Endothelial cell of umbilical vein (primary cell): ENCODE measurements around the gene CSF2. TPM values are rescaled to one million over a fixed set of nuclear protein-coding genes. Genes with fewer than 3 reads are reported as not detected.

Experiments
- BruUV-seq: library from RNA; stranded (reverse); fragments of 400-500 nt; replicated peaks from 2 replicates; lab custom pipeline; 2021; lab: Mats Ljungman, UMichigan
- CTCF ChIA-PET: fragments of 300-600, 350-600 bp; sonication (Branson Sonifier 250); formaldehyde crosslinking; loops from one replicate; lab custom pipeline; 2021; ENCODE audit warnings: antibody characterized with exemption, inconsistent platforms; lab: Charles Lee
- POLR2A ChIA-PET: fragments of 300-600, 350-600 bp; sonication (Branson Sonifier 250); formaldehyde crosslinking; loops from one replicate; lab custom pipeline; 2021; ENCODE audit warnings: antibody characterized with exemption, inconsistent platforms; lab: Charles Lee
- DNase-seq: peaks from one replicate; pipeline ENCODE4 v3.0.0-alpha.2; 2011; ENCODE audit warnings: low read depth, low spot score
- FAIRE-seq: peaks from 2 replicates; lab custom pipeline; 2011; peaks lifted over from hg19 to GRCh38; lab: Jason Lieb, UNC
- H2AFZ ChIP-seq: 2 replicates; pipeline ENCODE4 v1.6.0; 2012; ENCODE audit warnings: low read depth, low read length, control low read depth, inconsistent platforms
- H3K27ac ChIP-seq: 2 replicates; pipeline ENCODE4 v1.5.1; 2011; ENCODE audit warnings: low read depth, mild to moderate bottlenecking, control low read depth, low read length, moderate library complexity; ENCODE audit not compliant: insufficient read depth
- H3K27me3 ChIP-seq, 2 experiments: 2 replicates each; pipeline versions ENCODE4 v1.6.0 to v1.6.1; 2011; ENCODE audit warnings: low read length in 2 of 2, mixed read lengths in 1 of 2; ENCODE audit not compliant: control insufficient read depth in 2 of 2, insufficient read depth in 2 of 2
- H3K36me3 ChIP-seq, 2 experiments: 2 replicates in 1 of 2; 3 replicates in 1 of 2; pipeline ENCODE4 v1.5.1; 2011; ENCODE audit warnings: low read length in 2 of 2, mild to moderate bottlenecking in 1 of 2, moderate library complexity in 1 of 2; ENCODE audit not compliant: control insufficient read depth in 2 of 2, insufficient read depth in 2 of 2; ENCODE audit errors: extremely low read depth in 1 of 2
- H3K4me1 ChIP-seq: 3 replicates; pipeline ENCODE4 v1.5.1; 2011; ENCODE audit warnings: mild to moderate bottlenecking, low read length; ENCODE audit not compliant: control insufficient read depth, insufficient read depth; ENCODE audit errors: extremely low read depth
- H3K4me2 ChIP-seq: 2 replicates; pipeline ENCODE4 v1.6.1; 2011; ENCODE audit warnings: low read length, control low read depth, mixed read lengths; ENCODE audit not compliant: insufficient read depth
- H3K4me3 ChIP-seq, 3 experiments: fragments of 200-600 bp in 1 of 3; sonication (generic), shearing (Covaris generic) in 1 of 3; replicated peaks in 1 of 3; 2 replicates each; pipeline ENCODE4 v1.5.1; 2011 to 2016; ENCODE audit warnings: control low read depth in 3 of 3, low read length in 3 of 3, mild to moderate bottlenecking in 2 of 3, inconsistent platforms in 1 of 3, low read depth in 1 of 3, moderate library complexity in 1 of 3; ENCODE audit not compliant: insufficient read depth in 1 of 3
- H3K79me2 ChIP-seq: 2 replicates; pipeline ENCODE4 v1.6.0; 2012; ENCODE audit warnings: low read length, inconsistent platforms; ENCODE audit not compliant: control insufficient read depth, insufficient read depth
- H3K9ac ChIP-seq: replicated peaks from 2 replicates; pipeline ENCODE3; 2011; ENCODE audit warnings: low read length, control low read depth; ENCODE audit not compliant: insufficient read depth; ENCODE audit errors: extremely low read depth
- H3K9me1 ChIP-seq: replicated peaks from 3 replicates; pipeline ENCODE4 v1.6.0; 2011; ENCODE audit warnings: mild to moderate bottlenecking, low read length; ENCODE audit not compliant: control insufficient read depth, insufficient read depth; ENCODE audit errors: extremely low read depth
- H3K9me3 ChIP-seq: replicated peaks from 2 replicates; pipeline ENCODE4 v1.5.1; 2012; ENCODE audit warnings: low read length, inconsistent platforms; ENCODE audit not compliant: control insufficient read depth, insufficient read depth
- H4K20me1 ChIP-seq: replicated peaks from 2 replicates; pipeline ENCODE3; 2011; ENCODE audit warnings: mild to moderate bottlenecking, low read length; ENCODE audit not compliant: control insufficient read depth, insufficient read depth; ENCODE audit errors: extremely low read depth
- CTCF ChIP-seq, 2 donors: IDR thresholded peaks; 1 replicate in 1 of 2; 2 replicates in 1 of 2; pipeline ENCODE4 v1.5.1; 2011; ENCODE audit warnings: low read length in 2 of 2, mild to moderate bottlenecking in 2 of 2, moderate library complexity in 2 of 2, control low read depth in 1 of 2, inconsistent platforms in 1 of 2, low read depth in 1 of 2; ENCODE audit not compliant: insufficient read depth in 1 of 2; ENCODE audit errors: extremely low read depth in 1 of 2
- EZH2 ChIP-seq: IDR thresholded peaks from 2 replicates; pipeline ENCODE4 v1.6.1; 2012; ENCODE audit warnings: borderline replicate concordance, low read depth, mild to moderate bottlenecking, moderate library complexity, low read length, inconsistent platforms; ENCODE audit not compliant: severe bottlenecking
- FOS ChIP-seq: IDR thresholded peaks from 2 replicates; pipeline ENCODE4 v1.6.1; 2011; ENCODE audit warnings: mild to moderate bottlenecking, low read length, moderate library complexity, borderline replicate concordance; ENCODE audit not compliant: insufficient read depth
- GATA2 ChIP-seq: IDR thresholded peaks from 2 replicates; pipeline ENCODE4 v1.7.0; 2011; ENCODE audit warnings: low read depth, mild to moderate bottlenecking, moderate library complexity, mixed read lengths, low read length; ENCODE audit not compliant: insufficient read length, insufficient read depth
- JUN ChIP-seq: IDR thresholded peaks from 2 replicates; pipeline ENCODE4 v1.6.1; 2011; ENCODE audit warnings: borderline replicate concordance, low read depth; ENCODE audit not compliant: insufficient read length, insufficient read depth
- MAX ChIP-seq: IDR thresholded peaks from 2 replicates; pipeline ENCODE4 v1.6.1; 2011; ENCODE audit not compliant: insufficient read depth, insufficient read length
- MYC ChIP-seq: IDR thresholded peaks from one replicate; pipeline ENCODE4 v1.6.1; 2011; ENCODE audit warnings: mild to moderate bottlenecking, low read depth, low read length
- POLR2A ChIP-seq: IDR thresholded peaks from 2 replicates; pipeline ENCODE4 v1.6.1; 2012; ENCODE audit warnings: low read depth, mild to moderate bottlenecking, control low read depth, low read length
- POLR2AphosphoS5 ChIP-seq: IDR thresholded peaks from 2 replicates; pipeline ENCODE4 v1.6.1; 2012; ENCODE audit warnings: low read depth, mild to moderate bottlenecking, control low read depth, low read length, moderate library complexity; ENCODE audit not compliant: insufficient read depth
- dilution Hi-C: fragments of 300-500 bp; cut with MboI; formaldehyde crosslinking; loops from one replicate; pipeline ENCODE4 v1.15.0; 2019; ENCODE audit warnings: low sequenced_read_pairs; ENCODE audit not compliant: extremely low pct_ligation_motif_present
- intact Hi-C: fragments of 100-400 bp; cut with micrococcal nuclease; formaldehyde crosslinking; loops from one replicate; pipeline ENCODE4 v1.10.0; 2022
- polyA plus RNA-seq, 4 experiments: library from polyadenylated mRNA; depleted of rRNA in 3 of 4; stranded (reverse) in 3 of 4; unstranded in 1 of 4; fragments of >200 nt; gene quantifications; 2 replicates each; pipeline versions ENCODE4 v1.2.1 to v1.2.3, GENCODE V29; 2011 to 2012; ENCODE audit warnings: missing spikeins in 1 of 4
- total RNA-seq: library from RNA; stranded (reverse); gene quantifications from 2 replicates; pipeline ENCODE4 v1.2.3, GENCODE V29; 2021

The CSF2 gene
- total and polyA plus RNA-seq, 2 donors (not counting 3 experiments of a cell fraction or from before 2014, with no cell fraction given): not detected

GRCh38 chr5:132095424-132095972 lies 21.9 kb downstream of the CSF2 start:
- FAIRE-seq (no peak), DNase-seq (peak; percentile 24)
- Histone ChIP-seq H3K9me1 (no peaks in the 10 kb centered on the region), H3K4me3 (no peak overlapping the region), H3K27ac (no peak overlapping the region), H2AFZ (no peak overlapping the region), H3K36me3 (no peaks in the 10 kb centered on the region), H3K9me3 (no peaks in the 10 kb centered on the region), H4K20me1 (no peaks in the 10 kb centered on the region), H3K9ac (no peak overlapping the region), H3K4me1 (peaks cover 15% of the 10 kb centered on the region), H3K4me2 (no peak overlapping the region), H3K79me2 (no peaks in the 10 kb centered on the region), H3K27me3 (no peaks in the 10 kb centered on the region)
- CTCF ChIA-PET: interaction anchor here (0.9 to 2.2 kb wide), 3 partner anchors 9 to 33 kb away, joined by 3 to 7 read pairs (median 6); no protein-coding TSS in a partner anchor
- no TSS peak for BruUV-seq
- POLR2A ChIA-PET: interaction anchor here (1.3 kb wide), 1 partner anchor 9 kb away, joined by 5 read pairs; no protein-coding TSS in a partner anchor
- TF ChIP-seq POLR2A: no peak
- peak; percentile 12 for TF ChIP-seq GATA2
- dilution Hi-C loops: no loop called here
- intact Hi-C loops: no loop called here

GRCh38 chr5:132096904-132097303 lies 23.3 kb downstream of the CSF2 start:
- Histone ChIP-seq H3K4me1 (peaks cover 15% of the 10 kb centered on the region), H3K9me1 (no peaks in the 10 kb centered on the region), H3K9me3 (no peaks in the 10 kb centered on the region), H3K27me3 (no peaks in the 10 kb centered on the region), H3K4me2 (no peak overlapping the region), H3K4me3 (no peak overlapping the region), H3K9ac (no peak overlapping the region), H3K27ac (no peak overlapping the region), H2AFZ (no peak overlapping the region), H4K20me1 (no peaks in the 10 kb centered on the region), H3K36me3 (no peaks in the 10 kb centered on the region), H3K79me2 (no peaks in the 10 kb centered on the region)
- TF ChIP-seq EZH2 (no peak), CTCF (IDR thresholded peaks at IDR 0.05; ENCODE audit: extremely low read depth in 1 of 2, insufficient read depth in 1 of 2, low read depth in 1 of 2, low read length in 2 of 2) (no peak), MYC (no peak), FOS (no peak), POLR2A (no peak), GATA2 (no peak), MAX (no peak), JUN (no peak), POLR2AphosphoS5 (no peak)
- BruUV-seq: no TSS peak
- no peak for FAIRE-seq
- ChIA-PET POLR2A (no interaction called here), CTCF (no interaction called here)
- dilution Hi-C loops (no loop called here), intact Hi-C loops (no loop called here)
- DNase-seq: no peak
